GM15510 (cell line): Measurements from ENCODE around the gene FAM187B.

Source experiments
- POLR2A ChIP-seq: IDR thresholded peaks from 3 replicates; pipeline ENCODE4 v1.6.1; 2011; ENCODE audit warnings: borderline replicate concordance; ENCODE audit not compliant: insufficient read length; ENCODE audit errors: extremely low read depth

The FAM187B gene

DNA sequence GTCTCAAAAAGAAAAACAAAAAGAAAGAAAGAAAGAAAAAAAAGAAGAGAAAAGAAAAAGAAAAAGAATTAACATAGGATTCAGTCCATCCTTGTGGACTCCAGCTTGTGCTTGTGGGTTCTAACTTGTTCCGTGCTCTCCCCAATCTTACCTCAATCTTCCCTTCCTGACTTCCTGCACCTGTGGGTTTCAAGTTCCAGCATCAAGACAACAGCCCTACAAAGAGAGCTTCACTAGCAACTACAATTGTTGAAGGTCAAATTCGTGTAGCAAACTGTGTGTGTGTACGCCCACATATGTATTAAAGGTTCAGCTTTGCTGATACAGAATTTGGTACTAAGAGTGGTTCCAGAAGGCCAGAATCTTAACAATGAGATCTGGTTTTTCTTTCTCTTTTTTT lies 48.7 kb downstream of the FAM187B start:
- TF ChIP-seq POLR2A = no peak

DNA sequence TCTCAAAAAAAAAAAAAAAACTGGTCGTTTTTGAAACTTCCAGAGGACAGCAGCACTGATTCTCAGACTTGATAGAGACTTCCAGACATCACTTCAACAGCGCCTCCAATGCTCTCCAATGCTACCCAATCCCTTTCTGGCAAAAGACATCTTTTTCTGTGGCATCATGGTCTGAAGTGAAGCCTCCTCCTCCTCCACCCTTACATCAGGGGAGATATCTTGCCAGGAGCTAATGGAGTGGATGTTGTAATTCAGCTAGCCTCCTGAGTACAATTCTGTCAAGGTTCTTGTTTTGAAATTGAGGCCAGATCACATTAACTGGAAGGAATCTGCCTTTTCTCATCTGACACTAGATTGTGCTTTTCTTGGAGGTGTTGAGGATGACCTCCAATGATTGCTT lies 49.8 kb downstream of the FAM187B start:
- TF ChIP-seq POLR2A = no peak

DNA sequence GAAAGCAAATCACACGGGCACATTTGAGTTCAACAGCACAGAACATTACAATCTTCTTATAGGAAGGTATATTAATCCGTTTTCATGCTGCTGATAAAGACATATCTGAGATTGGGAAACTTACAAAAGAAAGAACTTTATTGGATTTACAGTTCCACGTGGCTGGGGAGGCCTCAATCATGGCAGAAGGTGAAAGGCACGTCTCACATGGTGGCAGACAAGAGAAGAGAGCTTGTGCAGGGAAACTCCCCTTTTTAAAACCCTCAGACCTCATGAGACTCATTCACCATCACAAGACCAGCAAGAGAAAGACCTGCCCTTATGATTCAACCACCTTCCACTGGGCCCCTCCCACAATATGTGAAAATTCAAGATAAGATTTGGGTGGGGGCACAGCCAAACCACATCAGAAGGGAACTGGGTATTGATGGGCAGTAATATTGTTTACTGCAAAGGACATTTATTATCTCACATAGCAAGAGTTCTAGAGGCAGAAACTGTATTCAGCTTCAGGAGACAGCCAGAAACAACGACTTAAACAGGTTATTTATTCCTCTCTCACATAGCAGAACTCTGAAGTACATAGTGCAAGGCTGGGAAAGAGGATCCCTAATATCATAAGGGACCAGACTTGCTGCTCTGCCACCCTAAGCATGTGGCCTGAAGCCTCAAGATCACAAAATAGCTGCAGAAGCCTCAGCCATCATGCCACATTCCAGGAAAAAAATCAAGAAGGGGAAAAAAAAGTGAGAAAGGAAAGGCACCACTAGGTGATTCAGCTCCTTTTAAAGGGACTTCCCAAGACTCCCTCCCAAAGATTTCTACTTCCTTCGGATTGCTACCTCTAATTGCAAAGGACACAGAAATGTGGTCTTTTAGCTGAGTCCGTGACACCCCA lies 50.9 kb downstream of the FAM187B start:
- no peak for TF ChIP-seq POLR2A

DNA sequence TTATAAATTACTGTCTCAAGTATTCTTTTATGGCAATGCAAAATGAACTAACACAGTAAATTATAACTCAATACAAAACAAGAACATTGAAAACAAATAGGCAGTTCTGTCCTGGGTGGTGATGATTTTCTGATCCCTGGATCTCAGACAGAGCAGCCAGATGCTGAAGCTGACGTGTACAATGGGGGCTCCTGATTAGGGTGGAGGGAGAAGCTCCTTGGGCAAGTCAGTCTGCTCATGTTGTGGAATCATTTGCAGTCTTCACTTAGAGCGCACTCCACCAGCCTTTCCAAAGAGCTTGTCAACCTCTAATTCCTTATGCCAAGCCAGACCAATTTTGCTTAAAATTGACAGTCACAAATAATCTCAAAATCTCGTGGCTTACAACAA lies 52.4 kb downstream of the FAM187B start:
- no peak for TF ChIP-seq POLR2A
